ENCODE data around the gene UMAD1.

- no peak for TF ChIP-seq EP300 (IDR thresholded peaks at IDR 0.05; ENCODE audit: low read depth in 2 of 2, low read length in 2 of 2)
- TF ChIP-seq EP300 (CRISPR knock-in tag; IDR thresholded peaks at IDR 0.05; ENCODE audit: borderline replicate concordance): no peak
- TF ChIP-seq, protein P1, sequence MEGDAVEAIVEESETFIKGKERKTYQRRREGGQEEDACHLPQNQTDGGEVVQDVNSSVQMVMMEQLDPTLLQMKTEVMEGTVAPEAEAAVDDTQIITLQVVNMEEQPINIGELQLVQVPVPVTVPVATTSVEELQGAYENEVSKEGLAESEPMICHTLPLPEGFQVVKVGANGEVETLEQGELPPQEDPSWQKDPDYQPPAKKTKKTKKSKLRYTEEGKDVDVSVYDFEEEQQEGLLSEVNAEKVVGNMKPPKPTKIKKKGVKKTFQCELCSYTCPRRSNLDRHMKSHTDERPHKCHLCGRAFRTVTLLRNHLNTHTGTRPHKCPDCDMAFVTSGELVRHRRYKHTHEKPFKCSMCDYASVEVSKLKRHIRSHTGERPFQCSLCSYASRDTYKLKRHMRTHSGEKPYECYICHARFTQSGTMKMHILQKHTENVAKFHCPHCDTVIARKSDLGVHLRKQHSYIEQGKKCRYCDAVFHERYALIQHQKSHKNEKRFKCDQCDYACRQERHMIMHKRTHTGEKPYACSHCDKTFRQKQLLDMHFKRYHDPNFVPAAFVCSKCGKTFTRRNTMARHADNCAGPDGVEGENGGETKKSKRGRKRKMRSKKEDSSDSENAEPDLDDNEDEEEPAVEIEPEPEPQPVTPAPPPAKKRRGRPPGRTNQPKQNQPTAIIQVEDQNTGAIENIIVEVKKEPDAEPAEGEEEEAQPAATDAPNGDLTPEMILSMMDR (CRISPR knock-in tag; IDR thresholded peaks at IDR 0.05): no peak
- no peak for TF ChIP-seq SRSF9 (IDR thresholded peaks at IDR 0.05; ENCODE audit: borderline replicate concordance, insufficient read depth, low read depth, low read length, poor library complexity, severe bottlenecking)
- no peak for TF ChIP-seq EZH2 (conservative IDR thresholded peaks at IDR 0.05; ENCODE audit: low read depth, low read length)
- TF ChIP-seq TBX2 (CRISPR knock-in tag; IDR thresholded peaks at IDR 0.05; ENCODE audit: borderline replicate concordance): no peak
- TF ChIP-seq SKI (IDR thresholded peaks at IDR 0.05; ENCODE audit: partially characterized antibody): no peak
- TF ChIP-seq BATF2 (CRISPR knock-in tag; IDR thresholded peaks at IDR 0.05): no peak
- TF ChIP-seq, protein P2, sequence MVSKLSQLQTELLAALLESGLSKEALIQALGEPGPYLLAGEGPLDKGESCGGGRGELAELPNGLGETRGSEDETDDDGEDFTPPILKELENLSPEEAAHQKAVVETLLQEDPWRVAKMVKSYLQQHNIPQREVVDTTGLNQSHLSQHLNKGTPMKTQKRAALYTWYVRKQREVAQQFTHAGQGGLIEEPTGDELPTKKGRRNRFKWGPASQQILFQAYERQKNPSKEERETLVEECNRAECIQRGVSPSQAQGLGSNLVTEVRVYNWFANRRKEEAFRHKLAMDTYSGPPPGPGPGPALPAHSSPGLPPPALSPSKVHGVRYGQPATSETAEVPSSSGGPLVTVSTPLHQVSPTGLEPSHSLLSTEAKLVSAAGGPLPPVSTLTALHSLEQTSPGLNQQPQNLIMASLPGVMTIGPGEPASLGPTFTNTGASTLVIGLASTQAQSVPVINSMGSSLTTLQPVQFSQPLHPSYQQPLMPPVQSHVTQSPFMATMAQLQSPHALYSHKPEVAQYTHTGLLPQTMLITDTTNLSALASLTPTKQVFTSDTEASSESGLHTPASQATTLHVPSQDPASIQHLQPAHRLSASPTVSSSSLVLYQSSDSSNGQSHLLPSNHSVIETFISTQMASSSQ (IDR thresholded peaks at IDR 0.05; ENCODE audit: low read depth): no peak
- TF ChIP-seq, protein P2 (CRISPR knock-in tag; IDR thresholded peaks at IDR 0.05; ENCODE audit: borderline replicate concordance): no peak
- TF ChIP-seq MTA1 (CRISPR knock-in tag; IDR thresholded peaks at IDR 0.05; ENCODE audit: borderline replicate concordance): no peak
- no peak for TF ChIP-seq ZZZ3 (CRISPR knock-in tag; IDR thresholded peaks at IDR 0.05; ENCODE audit: borderline replicate concordance)
- TF ChIP-seq RAD21 (CRISPR knock-in tag; IDR thresholded peaks at IDR 0.05): no peak
- no peak for TF ChIP-seq SMAD1 (CRISPR knock-in tag; IDR thresholded peaks at IDR 0.05; ENCODE audit: borderline replicate concordance, low read depth)
- TF ChIP-seq MEF2D (CRISPR knock-in tag; IDR thresholded peaks at IDR 0.05): no peak
Measured at GRCh38 chr7:7652798-7653540, 12.4 kb downstream of the UMAD1 start.
